ENCODE results near the gene APC. TPM values are rescaled to one million over a fixed set of nuclear protein-coding genes. Genes with fewer than 3 reads are reported as not detected.

Gene APC
- total and polyA plus RNA-seq, 2 of the 13 experiments (the other 11 are each of a cell fraction or from before 2014, with no cell fraction given), result 6.1 to 19.0 TPM

DNA sequence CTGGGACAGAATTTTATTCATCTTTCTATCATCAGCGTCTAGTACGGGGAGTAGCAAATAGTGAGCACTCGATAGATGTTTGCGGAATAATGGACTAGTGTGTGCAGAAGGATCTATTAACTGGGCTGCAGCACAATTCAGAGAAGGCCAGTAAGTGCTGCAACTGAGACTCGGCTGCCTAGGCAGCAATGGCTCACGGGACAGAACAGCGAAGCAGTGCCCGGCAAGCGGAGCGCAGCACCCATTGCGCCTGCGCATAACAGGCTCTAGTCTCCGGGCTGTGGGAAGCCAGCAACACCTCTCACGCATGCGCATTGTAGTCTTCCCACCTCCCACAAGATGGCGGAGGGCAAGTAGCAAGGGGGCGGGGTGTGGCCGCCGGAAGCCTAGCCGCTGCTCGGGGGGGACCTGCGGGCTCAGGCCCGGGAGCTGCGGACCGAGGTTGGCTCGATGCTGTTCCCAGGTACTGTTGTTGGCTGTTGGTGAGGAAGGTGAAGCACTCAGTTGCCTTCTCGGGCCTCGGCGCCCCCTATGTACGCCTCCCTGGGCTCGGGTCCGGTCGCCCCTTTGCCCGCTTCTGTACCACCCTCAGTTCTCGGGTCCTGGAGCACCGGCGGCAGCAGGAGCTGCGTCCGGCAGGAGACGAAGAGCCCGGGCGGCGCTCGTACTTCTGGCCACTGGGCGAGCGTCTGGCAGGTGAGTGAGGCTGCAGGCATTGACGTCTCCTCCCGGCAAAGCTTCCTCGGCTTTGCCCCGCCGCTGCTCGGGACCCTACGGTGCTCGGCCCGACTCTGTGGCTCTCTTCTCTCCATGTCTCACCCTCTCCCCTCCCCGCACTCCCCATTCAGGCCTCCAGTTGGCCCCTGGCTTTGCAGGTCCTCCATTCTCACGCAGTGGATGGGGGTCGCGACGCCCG lies 30.2 kb upstream of the APC start (continued):
- TF ChIP-seq, protein P1, sequence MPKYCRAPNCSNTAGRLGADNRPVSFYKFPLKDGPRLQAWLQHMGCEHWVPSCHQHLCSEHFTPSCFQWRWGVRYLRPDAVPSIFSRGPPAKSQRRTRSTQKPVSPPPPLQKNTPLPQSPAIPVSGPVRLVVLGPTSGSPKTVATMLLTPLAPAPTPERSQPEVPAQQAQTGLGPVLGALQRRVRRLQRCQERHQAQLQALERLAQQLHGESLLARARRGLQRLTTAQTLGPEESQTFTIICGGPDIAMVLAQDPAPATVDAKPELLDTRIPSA (CRISPR knock-in tag; IDR thresholded peaks at IDR 0.05; ENCODE audit: borderline replicate concordance), result peak; percentile 96
- TF ChIP-seq ZSCAN31 (CRISPR knock-in tag; IDR thresholded peaks at IDR 0.05; ENCODE audit: low read depth) (peak; percentile 93), SMARCE1 (IDR thresholded peaks at IDR 0.05; ENCODE audit: borderline replicate concordance) (no peak), ZNF263 (CRISPR knock-in tag; IDR thresholded peaks at IDR 0.05) (peak; percentile 94), ZBTB8A (CRISPR knock-in tag; IDR thresholded peaks at IDR 0.05; ENCODE audit: borderline replicate concordance, low read depth) (no peak), ZNF572 (CRISPR knock-in tag; IDR thresholded peaks at IDR 0.05) (peak; percentile 90), CENPX (CRISPR knock-in tag; IDR thresholded peaks at IDR 0.05) (no peak), MXI1 (IDR thresholded peaks at IDR 0.05; ENCODE audit: borderline replicate concordance, low read depth, low read length) (peak; percentile 39; the same call in 1 of the 3 replicates), KLF9 (CRISPR knock-in tag; IDR thresholded peaks at IDR 0.05; ENCODE audit: low read depth) (peak; percentile 40; the same call in 1 of the 2 replicates), CBFB (CRISPR knock-in tag; IDR thresholded peaks at IDR 0.05) (0 out of 2 replicates have a peak, but pooled peaks have one; percentile 24), ZNF879 (CRISPR knock-in tag; IDR thresholded peaks at IDR 0.05) (peak; percentile 32; the same call in 1 of the 2 replicates), ZNF777 (CRISPR knock-in tag; IDR thresholded peaks at IDR 0.05) (peak; percentile 61; the same call in 1 of the 2 replicates), GABPB1 (CRISPR knock-in tag; IDR thresholded peaks at IDR 0.05) (peak; percentile 94)
- TF ChIP-seq, protein P2, sequence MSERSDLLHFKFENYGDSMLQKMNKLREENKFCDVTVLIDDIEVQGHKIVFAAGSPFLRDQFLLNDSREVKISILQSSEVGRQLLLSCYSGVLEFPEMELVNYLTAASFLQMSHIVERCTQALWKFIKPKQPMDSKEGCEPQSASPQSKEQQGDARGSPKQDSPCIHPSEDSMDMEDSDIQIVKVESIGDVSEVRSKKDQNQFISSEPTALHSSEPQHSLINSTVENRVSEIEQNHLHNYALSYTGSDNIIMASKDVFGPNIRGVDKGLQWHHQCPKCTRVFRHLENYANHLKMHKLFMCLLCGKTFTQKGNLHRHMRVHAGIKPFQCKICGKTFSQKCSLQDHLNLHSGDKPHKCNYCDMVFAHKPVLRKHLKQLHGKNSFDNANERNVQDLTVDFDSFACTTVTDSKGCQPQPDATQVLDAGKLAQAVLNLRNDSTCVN (CRISPR knock-in tag; IDR thresholded peaks at IDR 0.05; ENCODE audit: borderline replicate concordance), result peak; percentile 35; the same call in 1 of the 2 replicates
- TF ChIP-seq, protein P3, sequence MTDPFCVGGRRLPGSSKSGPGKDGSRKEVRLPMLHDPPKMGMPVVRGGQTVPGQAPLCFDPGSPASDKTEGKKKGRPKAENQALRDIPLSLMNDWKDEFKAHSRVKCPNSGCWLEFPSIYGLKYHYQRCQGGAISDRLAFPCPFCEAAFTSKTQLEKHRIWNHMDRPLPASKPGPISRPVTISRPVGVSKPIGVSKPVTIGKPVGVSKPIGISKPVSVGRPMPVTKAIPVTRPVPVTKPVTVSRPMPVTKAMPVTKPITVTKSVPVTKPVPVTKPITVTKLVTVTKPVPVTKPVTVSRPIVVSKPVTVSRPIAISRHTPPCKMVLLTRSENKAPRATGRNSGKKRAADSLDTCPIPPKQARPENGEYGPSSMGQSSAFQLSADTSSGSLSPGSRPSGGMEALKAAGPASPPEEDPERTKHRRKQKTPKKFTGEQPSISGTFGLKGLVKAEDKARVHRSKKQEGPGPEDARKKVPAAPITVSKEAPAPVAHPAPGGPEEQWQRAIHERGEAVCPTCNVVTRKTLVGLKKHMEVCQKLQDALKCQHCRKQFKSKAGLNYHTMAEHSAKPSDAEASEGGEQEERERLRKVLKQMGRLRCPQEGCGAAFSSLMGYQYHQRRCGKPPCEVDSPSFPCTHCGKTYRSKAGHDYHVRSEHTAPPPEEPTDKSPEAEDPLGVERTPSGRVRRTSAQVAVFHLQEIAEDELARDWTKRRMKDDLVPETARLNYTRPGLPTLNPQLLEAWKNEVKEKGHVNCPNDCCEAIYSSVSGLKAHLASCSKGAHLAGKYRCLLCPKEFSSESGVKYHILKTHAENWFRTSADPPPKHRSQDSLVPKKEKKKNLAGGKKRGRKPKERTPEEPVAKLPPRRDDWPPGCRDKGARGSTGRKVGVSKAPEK (CRISPR knock-in tag; IDR thresholded peaks at IDR 0.05; ENCODE audit: borderline replicate concordance), result no peak
- TF ChIP-seq, protein P4, sequence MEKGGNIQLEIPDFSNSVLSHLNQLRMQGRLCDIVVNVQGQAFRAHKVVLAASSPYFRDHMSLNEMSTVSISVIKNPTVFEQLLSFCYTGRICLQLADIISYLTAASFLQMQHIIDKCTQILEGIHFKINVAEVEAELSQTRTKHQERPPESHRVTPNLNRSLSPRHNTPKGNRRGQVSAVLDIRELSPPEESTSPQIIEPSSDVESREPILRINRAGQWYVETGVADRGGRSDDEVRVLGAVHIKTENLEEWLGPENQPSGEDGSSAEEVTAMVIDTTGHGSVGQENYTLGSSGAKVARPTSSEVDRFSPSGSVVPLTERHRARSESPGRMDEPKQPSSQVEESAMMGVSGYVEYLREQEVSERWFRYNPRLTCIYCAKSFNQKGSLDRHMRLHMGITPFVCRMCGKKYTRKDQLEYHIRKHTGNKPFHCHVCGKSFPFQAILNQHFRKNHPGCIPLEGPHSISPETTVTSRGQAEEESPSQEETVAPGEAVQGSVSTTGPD (CRISPR knock-in tag; IDR thresholded peaks at IDR 0.05), result no peak
- TF ChIP-seq, protein P5, sequence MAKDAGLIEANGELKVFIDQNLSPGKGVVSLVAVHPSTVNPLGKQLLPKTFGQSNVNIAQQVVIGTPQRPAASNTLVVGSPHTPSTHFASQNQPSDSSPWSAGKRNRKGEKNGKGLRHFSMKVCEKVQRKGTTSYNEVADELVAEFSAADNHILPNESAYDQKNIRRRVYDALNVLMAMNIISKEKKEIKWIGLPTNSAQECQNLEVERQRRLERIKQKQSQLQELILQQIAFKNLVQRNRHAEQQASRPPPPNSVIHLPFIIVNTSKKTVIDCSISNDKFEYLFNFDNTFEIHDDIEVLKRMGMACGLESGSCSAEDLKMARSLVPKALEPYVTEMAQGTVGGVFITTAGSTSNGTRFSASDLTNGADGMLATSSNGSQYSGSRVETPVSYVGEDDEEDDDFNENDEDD (CRISPR knock-in tag; IDR thresholded peaks at IDR 0.05; ENCODE audit: borderline replicate concordance), result no peak
- TF ChIP-seq, protein P6, sequence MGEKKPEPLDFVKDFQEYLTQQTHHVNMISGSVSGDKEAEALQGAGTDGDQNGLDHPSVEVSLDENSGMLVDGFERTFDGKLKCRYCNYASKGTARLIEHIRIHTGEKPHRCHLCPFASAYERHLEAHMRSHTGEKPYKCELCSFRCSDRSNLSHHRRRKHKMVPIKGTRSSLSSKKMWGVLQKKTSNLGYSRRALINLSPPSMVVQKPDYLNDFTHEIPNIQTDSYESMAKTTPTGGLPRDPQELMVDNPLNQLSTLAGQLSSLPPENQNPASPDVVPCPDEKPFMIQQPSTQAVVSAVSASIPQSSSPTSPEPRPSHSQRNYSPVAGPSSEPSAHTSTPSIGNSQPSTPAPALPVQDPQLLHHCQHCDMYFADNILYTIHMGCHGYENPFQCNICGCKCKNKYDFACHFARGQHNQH (CRISPR knock-in tag; IDR thresholded peaks at IDR 0.05), result no peak
